H9 (cell line): ENCODE data around the gene ANKRD42. TPM values are rescaled to one million over a fixed set of nuclear protein-coding genes. Genes with fewer than 3 reads are reported as not detected.

ENCODE experiments used
- DNase-seq: peaks from one replicate; pipeline ENCODE4 v3.0.0-alpha.2; 2017
- H2AFZ ChIP-seq: one replicate; pipeline ENCODE4 v1.6.1; 2013; ENCODE audit warnings: mild to moderate bottlenecking, low read length, control low read depth, moderate library complexity
- H2AK5ac ChIP-seq: 2 replicates; pipeline ENCODE4 v1.6.1; 2013; ENCODE audit warnings: low read length, control low read depth, mixed read lengths; ENCODE audit not compliant: insufficient read length
- H2BK120ac ChIP-seq: one replicate; pipeline ENCODE4 v1.6.1; 2013; ENCODE audit warnings: low read depth, mild to moderate bottlenecking, low read length, control low read depth, inconsistent platforms; ENCODE audit not compliant: poor library complexity, severe bottlenecking
- H2BK12ac ChIP-seq: 2 replicates; pipeline ENCODE4 v1.6.1; 2013; ENCODE audit warnings: low read length, control low read depth, mixed read lengths, low read depth; ENCODE audit not compliant: insufficient read length
- H2BK15ac ChIP-seq: 2 replicates; pipeline ENCODE4 v1.6.1; 2013; ENCODE audit warnings: low read depth, low read length, control low read depth
- H2BK20ac ChIP-seq: one replicate; pipeline ENCODE4 v1.6.1; 2013; ENCODE audit warnings: low read depth, mild to moderate bottlenecking, low read length, control low read depth, inconsistent platforms; ENCODE audit not compliant: poor library complexity, severe bottlenecking
- H2BK5ac ChIP-seq: 2 replicates; pipeline ENCODE4 v1.6.1; 2013; ENCODE audit warnings: low read length, control low read depth, mixed read lengths; ENCODE audit not compliant: insufficient read length
- H3K14ac ChIP-seq: 2 replicates; pipeline ENCODE4 v1.6.1; 2013; ENCODE audit warnings: low read length, control low read depth; ENCODE audit not compliant: insufficient read depth
- H3K18ac ChIP-seq: 2 replicates; pipeline ENCODE4 v1.6.1; 2013; ENCODE audit warnings: low read depth, mild to moderate bottlenecking, mixed read lengths, low read length, control low read depth; ENCODE audit not compliant: insufficient read length
- H3K23ac ChIP-seq: 2 replicates; pipeline ENCODE4 v1.6.1; 2013; ENCODE audit warnings: low read length, control low read depth, mixed read lengths, low read depth; ENCODE audit not compliant: insufficient read length
- H3K23me2 ChIP-seq: 2 replicates; pipeline ENCODE4 v1.6.1; 2013; ENCODE audit warnings: low read depth, mild to moderate bottlenecking, mixed read lengths, low read length, control low read depth; ENCODE audit not compliant: insufficient read length, poor library complexity, severe bottlenecking
- H3K27ac ChIP-seq: 2 replicates; pipeline ENCODE4 v1.5.1; 2013; ENCODE audit warnings: low read length, control low read depth, mixed read lengths, low read depth; ENCODE audit not compliant: insufficient read length
- H3K27me3 ChIP-seq: 2 replicates; pipeline ENCODE4 v1.6.1; 2013; ENCODE audit warnings: low read length, control low read depth, inconsistent platforms; ENCODE audit not compliant: insufficient read depth
- H3K4ac ChIP-seq: 2 replicates; pipeline ENCODE4 v1.6.1; 2013; ENCODE audit warnings: low read depth, mild to moderate bottlenecking, control low read depth, inconsistent platforms, low read length, moderate library complexity
- H3K4me1 ChIP-seq: 2 replicates; pipeline ENCODE4 v1.6.1; 2013; ENCODE audit warnings: low read length, control low read depth, inconsistent platforms; ENCODE audit not compliant: insufficient read depth
- H3K4me2 ChIP-seq: 2 replicates; pipeline ENCODE4 v1.6.1; 2013; ENCODE audit warnings: low read length, control low read depth, mixed read lengths; ENCODE audit not compliant: insufficient read length, insufficient read depth
- H3K56ac ChIP-seq: 2 replicates; pipeline ENCODE4 v1.6.1; 2013; ENCODE audit warnings: low read depth, mild to moderate bottlenecking, mixed read lengths, low read length, control low read depth; ENCODE audit not compliant: insufficient read length
- H3K79me1 ChIP-seq: 2 replicates; pipeline ENCODE4 v1.6.1; 2013; ENCODE audit warnings: low read depth, mild to moderate bottlenecking, moderate library complexity, low read length, control low read depth, inconsistent platforms; ENCODE audit not compliant: insufficient read depth, poor library complexity, severe bottlenecking
- H3K79me2 ChIP-seq: 2 replicates; pipeline ENCODE4 v1.6.1; 2013; ENCODE audit warnings: low read length, control low read depth, inconsistent platforms; ENCODE audit not compliant: insufficient read depth
- H3K9ac ChIP-seq: 2 replicates; pipeline ENCODE4 v1.6.1; 2013; ENCODE audit warnings: low read length, control low read depth, mixed read lengths; ENCODE audit not compliant: insufficient read length; ENCODE audit errors: extremely low read depth
- H3K9me3 ChIP-seq: one replicate; pipeline ENCODE4 v1.6.1; 2013; ENCODE audit warnings: low read depth, low read length, inconsistent platforms; ENCODE audit not compliant: control insufficient read depth
- H3T11ph ChIP-seq: one replicate; pipeline ENCODE4 v1.6.1; 2013; ENCODE audit warnings: mild to moderate bottlenecking, low read length, control low read depth, inconsistent platforms
- H4K20me1 ChIP-seq: one replicate; pipeline ENCODE4 v1.6.1; 2013; ENCODE audit not compliant: control insufficient read depth, insufficient read length, insufficient read depth
- H4K5ac ChIP-seq: 2 replicates; pipeline ENCODE4 v1.6.1; 2013; ENCODE audit warnings: low read depth, mild to moderate bottlenecking, mixed read lengths, low read length, control low read depth; ENCODE audit not compliant: insufficient read length
- H4K8ac ChIP-seq: replicated peaks from 2 replicates; pipeline ENCODE4 v1.6.1; 2013; ENCODE audit warnings: low read length, control low read depth, mixed read lengths, low read depth; ENCODE audit not compliant: insufficient read length
- H4K91ac ChIP-seq: 2 replicates; pipeline ENCODE4 v1.6.1; 2013; ENCODE audit warnings: low read depth, mild to moderate bottlenecking, moderate library complexity, mixed read lengths, low read length, control low read depth; ENCODE audit not compliant: insufficient read length
- H3K27ac Mint-ChIP-seq, 3 experiments: 2 replicates in 2 of 3; 3 replicates in 1 of 3; pipeline ENCODE4 v1.8.0; 2020 to 2021; ENCODE audit warnings: mixed read lengths in 3 of 3, mild to moderate bottlenecking in 1 of 3, moderate library complexity in 1 of 3
- H3K27me3 Mint-ChIP-seq: 2 replicates; pipeline ENCODE4 v1.8.0; 2021; ENCODE audit warnings: low read depth, mild to moderate bottlenecking, moderate library complexity, mixed read lengths
- H3K36me3 Mint-ChIP-seq, 3 experiments: 2 replicates in 2 of 3; 3 replicates in 1 of 3; pipeline ENCODE4 v1.8.0; 2020 to 2021; ENCODE audit warnings: low read depth in 3 of 3, mixed read lengths in 3 of 3; ENCODE audit not compliant: insufficient read depth in 1 of 3
- H3K4me1 Mint-ChIP-seq, 2 experiments: 2 replicates each; pipeline ENCODE4 v1.8.0; 2020; ENCODE audit warnings: mixed read lengths in 2 of 2
- H3K4me3 Mint-ChIP-seq, 2 experiments: 2 replicates in 1 of 2; 3 replicates in 1 of 2; pipeline ENCODE4 v1.8.0; 2020 to 2021; ENCODE audit warnings: mild to moderate bottlenecking in 2 of 2, mixed read lengths in 2 of 2, moderate library complexity in 1 of 2
- H3K9me3 Mint-ChIP-seq, 2 experiments: 2 replicates in 1 of 2; 3 replicates in 1 of 2; pipeline ENCODE4 v1.8.0; 2020; ENCODE audit warnings: mild to moderate bottlenecking in 2 of 2, mixed read lengths in 2 of 2, moderate library complexity in 1 of 2
- WGBS: extraction: QIAGEN DNeasy Blood & Tissue Kit; methylation state at CpG from one replicate; pipeline ENCODE4 v1.1.7; 2013; ENCODE audit warnings: missing lambda C conversion rate, low lambda C conversion rate, mixed read lengths; ENCODE audit not compliant: insufficient read length; ENCODE audit errors: extremely low coverage; 5-methylcytosine and 5-hydroxymethylcytosine counted together
- total RNA-seq: library from RNA; stranded (reverse); gene quantifications from 2 replicates; pipeline ENCODE4 v1.2.1, GENCODE V29; 2021
- TF ChIP-seq, protein P1 (sequence below): fragments of 200-600 bp; sonication (generic); conservative IDR thresholded peaks from 3 replicates; pipeline ENCODE4 v1.8.0; 2021; ENCODE audit warnings: antibody characterized with exemption, mild to moderate bottlenecking

Gene ANKRD42
- total RNA-seq, 1 experiment from 2014 or later, result 4.9 TPM

DNA sequence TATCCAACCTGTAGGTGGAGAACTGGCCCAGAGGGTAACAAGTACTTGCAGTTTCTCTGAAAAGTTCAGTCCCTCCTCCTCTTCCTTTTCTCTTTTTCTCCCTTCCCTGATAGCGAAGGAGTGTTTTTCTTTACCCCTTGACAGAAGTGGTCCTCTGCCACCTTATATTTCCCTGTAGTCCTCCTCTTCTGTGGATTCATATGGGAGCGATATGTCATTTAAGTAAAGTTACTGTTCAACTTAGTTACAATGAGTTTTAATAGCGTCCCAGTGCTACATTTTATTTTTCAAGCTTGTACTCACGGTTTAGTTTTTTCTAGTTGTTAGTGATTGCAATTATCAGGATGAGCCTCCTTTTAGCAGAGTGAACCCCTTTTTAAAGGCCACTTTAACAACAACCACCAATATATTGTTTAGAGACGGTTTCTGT lies 35.1 kb upstream of the ANKRD42 start:
- Histone ChIP-seq H4K5ac (no peak overlapping the region), H3K14ac (no peak overlapping the region), H3K4ac (no peak overlapping the region), H4K20me1 (no peaks in the 10 kb centered on the region), H4K8ac (no peak overlapping the region), H3K27ac (no peak overlapping the region), H2AFZ (no peak overlapping the region), H2BK12ac (no peak overlapping the region), H3K9ac (peak overlapping the region; percentile 90), H3K79me1 (no peaks in the 10 kb centered on the region), H3K18ac (no peak overlapping the region), H3K4me2 (peak overlapping the region; percentile 33), H3K56ac (no peak overlapping the region), H3K23me2 (peaks cover 7% of the 10 kb centered on the region), H2BK20ac (no peak overlapping the region), H3K4me1 (peaks cover 2% of the 10 kb centered on the region; the same call in 1 of the 2 replicates), H3K23ac (no peak overlapping the region), H2BK120ac (no peak overlapping the region), H3T11ph (no peak overlapping the region), H3K79me2 (peaks cover 40% of the 10 kb centered on the region), H2BK5ac (no peak overlapping the region), H3K9me3 (no peaks in the 10 kb centered on the region), H2BK15ac (no peak overlapping the region), H4K91ac (no peak overlapping the region), H2AK5ac (no peak overlapping the region), H3K27me3 (no peaks in the 10 kb centered on the region)
- Mint-ChIP-seq H3K36me3 (peaks cover 23 to 48% (median 33%) of the 10 kb centered on the region in 3 experiments), H3K9me3 (peaks cover 2 to 5% of the 10 kb centered on the region in 2 experiments; a peak in 4 of 5 replicates), H3K27ac (peak overlapping the region; percentile 76 to 94 (median 79); a peak in 6 of 7 replicates), H3K4me3 (peak overlapping the region; percentile 100), H3K27me3 (no peaks in the 10 kb centered on the region), H3K4me1 (peaks cover 26 to 27% of the 10 kb centered on the region in 2 experiments)
- TF ChIP-seq, protein P1, sequence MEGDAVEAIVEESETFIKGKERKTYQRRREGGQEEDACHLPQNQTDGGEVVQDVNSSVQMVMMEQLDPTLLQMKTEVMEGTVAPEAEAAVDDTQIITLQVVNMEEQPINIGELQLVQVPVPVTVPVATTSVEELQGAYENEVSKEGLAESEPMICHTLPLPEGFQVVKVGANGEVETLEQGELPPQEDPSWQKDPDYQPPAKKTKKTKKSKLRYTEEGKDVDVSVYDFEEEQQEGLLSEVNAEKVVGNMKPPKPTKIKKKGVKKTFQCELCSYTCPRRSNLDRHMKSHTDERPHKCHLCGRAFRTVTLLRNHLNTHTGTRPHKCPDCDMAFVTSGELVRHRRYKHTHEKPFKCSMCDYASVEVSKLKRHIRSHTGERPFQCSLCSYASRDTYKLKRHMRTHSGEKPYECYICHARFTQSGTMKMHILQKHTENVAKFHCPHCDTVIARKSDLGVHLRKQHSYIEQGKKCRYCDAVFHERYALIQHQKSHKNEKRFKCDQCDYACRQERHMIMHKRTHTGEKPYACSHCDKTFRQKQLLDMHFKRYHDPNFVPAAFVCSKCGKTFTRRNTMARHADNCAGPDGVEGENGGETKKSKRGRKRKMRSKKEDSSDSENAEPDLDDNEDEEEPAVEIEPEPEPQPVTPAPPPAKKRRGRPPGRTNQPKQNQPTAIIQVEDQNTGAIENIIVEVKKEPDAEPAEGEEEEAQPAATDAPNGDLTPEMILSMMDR, result no peak; the same call in 2 of the 3 replicates
- no CpG with 5 or more reads among the region's 5 CpGs for WGBS
- DNase-seq, result no peak
